GM12891 (cell line): ENCODE results near the gene METAP1D.

Source experiments
- PAX5 ChIP-seq: IDR thresholded peaks from 2 replicates; pipeline ENCODE4 v1.6.1; 2011; ENCODE audit warnings: low read length, moderate library complexity, mild to moderate bottlenecking; ENCODE audit not compliant: insufficient read depth, severe bottlenecking
- POLR2A ChIP-seq: IDR thresholded peaks from 2 replicates; pipeline ENCODE4 v1.6.1; 2011; ENCODE audit warnings: low read depth, low read length, control low read depth
- POLR2AphosphoS5 ChIP-seq: IDR thresholded peaks from 2 replicates; pipeline ENCODE4 v1.6.1; 2011; ENCODE audit warnings: low read depth, low read length, control low read depth
- POU2F2 ChIP-seq: IDR thresholded peaks from 2 replicates; pipeline ENCODE4 v1.6.1; 2011; ENCODE audit warnings: low read depth, mild to moderate bottlenecking, control low read depth, low read length, moderate library complexity
- SPI1 ChIP-seq: IDR thresholded peaks from 2 replicates; pipeline ENCODE4 v1.6.1; 2011; ENCODE audit warnings: low read depth, low read length, control low read depth
- TAF1 ChIP-seq: IDR thresholded peaks from 2 replicates; pipeline ENCODE4 v1.6.1; 2011; ENCODE audit warnings: low read depth, low read length, control low read depth

DNA sequence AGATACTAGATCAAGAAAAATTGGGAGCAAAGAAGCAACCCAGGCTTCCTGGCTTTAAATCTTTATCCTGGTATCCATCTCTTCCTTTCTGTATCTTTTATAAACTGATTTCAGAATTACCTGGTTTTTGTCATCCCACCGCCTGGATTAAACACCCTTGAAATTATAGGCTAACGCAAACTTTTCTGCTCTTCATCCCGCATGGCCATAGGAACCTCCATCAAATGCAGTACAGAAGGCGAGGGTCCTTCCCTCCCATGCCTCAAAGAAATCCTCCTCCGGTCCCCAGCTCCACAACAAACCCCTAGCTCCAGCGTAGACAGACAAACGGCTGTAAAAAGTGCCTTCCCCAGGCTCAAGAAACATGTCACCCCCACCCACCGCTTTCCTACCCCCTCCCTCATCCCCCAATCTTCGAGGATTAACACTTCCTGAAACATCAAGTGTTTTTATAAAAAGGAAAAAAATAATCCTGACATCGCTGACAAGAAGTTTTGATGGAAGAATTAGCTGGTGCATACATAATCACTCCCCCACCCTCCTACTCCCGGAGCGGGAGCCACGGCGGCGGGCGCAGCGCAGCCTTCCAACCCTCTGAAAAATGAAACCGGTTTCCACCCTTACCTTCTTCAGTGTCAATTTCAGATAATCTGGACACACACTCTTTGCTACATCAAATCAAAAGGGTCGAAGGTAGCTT, 93.1 kb downstream of the METAP1D start:
- TF ChIP-seq POLR2A (no peak), POLR2AphosphoS5 (no peak), PAX5 (no peak), SPI1 (no peak), TAF1 (no peak), POU2F2 (no peak)
